ENCODE data around the gene SLC38A7. TPM values are rescaled to one million over a fixed set of nuclear protein-coding genes. Genes with fewer than 3 reads are reported as not detected.
"Not testable (repeated sequence)": the region's sequence is repeated elsewhere in the genome, so short reads cannot be mapped to it uniquely, and the experiment has no call there.

SLC38A7 gene
- polyA plus RNA-seq, 1 donor from 2014 or later, result 7.7 TPM

- Mint-ChIP-seq H3K4me3 (no peak overlapping the region), H3K27ac (no peak overlapping the region), H3K36me3 (peaks cover under 1% of the 10 kb centered on the region), H3K9me3 (no peaks in the 10 kb centered on the region), H3K27me3 (no peaks in the 10 kb centered on the region), H3K4me1 (peaks cover 0 to 4% (median 3%) of the 10 kb centered on the region in 3 donors)
Observed at GRCh38 chr16:58699151-58699550, 14.6 kb upstream of the SLC38A7 start.

GRCh38 chr16:58695368-58695767, 10.8 kb upstream of the SLC38A7 start:
- peaks cover 0 to 4% (median 3%) of the 10 kb centered on the region in 3 donors for H3K4me1 Mint-ChIP-seq
- H3K4me3 Mint-ChIP-seq, result no peak overlapping the region
- peaks cover 4% of the 10 kb centered on the region for H3K27me3 Mint-ChIP-seq
- peaks cover 0 to 4% (median 1%) of the 10 kb centered on the region in 3 donors for H3K9me3 Mint-ChIP-seq
- peaks cover 5% of the 10 kb centered on the region for H3K36me3 Mint-ChIP-seq
- H3K27ac Mint-ChIP-seq, result no peak overlapping the region

- Mint-ChIP-seq H3K4me3 (no peak overlapping the region), H3K36me3 (peaks cover 5% of the 10 kb centered on the region), H3K9me3 (peaks cover 0 to 4% (median 1%) of the 10 kb centered on the region in 3 donors), H3K27me3 (peaks cover 4% of the 10 kb centered on the region), H3K27ac (no peak overlapping the region), H3K4me1 (no peaks in the 10 kb centered on the region)
Observed at GRCh38 chr16:58692450-58692849, 7.9 kb upstream of the SLC38A7 start.

GRCh38 chr16:58686985-58687706, 2.6 kb upstream of the SLC38A7 start:
- H3K36me3 Mint-ChIP-seq, H3K4me3 Mint-ChIP-seq, H3K27me3 Mint-ChIP-seq, H3K27ac Mint-ChIP-seq, H3K9me3 Mint-ChIP-seq: not testable (repeated sequence)
- H3K4me1 Mint-ChIP-seq, result peaks cover 10 to 14% (median 11%) of the 10 kb centered on the region in 3 donors

- peak overlapping the region; percentile 89 to 96 (median 94) for H3K4me3 Mint-ChIP-seq
- no peaks in the 10 kb centered on the region for H3K9me3 Mint-ChIP-seq
- H3K36me3 Mint-ChIP-seq, result no peaks in the 10 kb centered on the region
- H3K4me1 Mint-ChIP-seq, result peaks cover 10 to 16% (median 11%) of the 10 kb centered on the region in 3 donors
- H3K27me3 Mint-ChIP-seq, result no peaks in the 10 kb centered on the region
- H3K27ac Mint-ChIP-seq, result no peak overlapping the region
Observed at GRCh38 chr16:58685084-58685449, 497 bp upstream of the SLC38A7 start.

GRCh38 chr16:58684001-58684353, 593 bp downstream of the SLC38A7 start:
- Mint-ChIP-seq H3K36me3 (peaks cover 3% of the 10 kb centered on the region), H3K27me3 (no peaks in the 10 kb centered on the region), H3K9me3 (no peaks in the 10 kb centered on the region), H3K27ac (peak overlapping the region in 2 of 3 donors; percentile 46 to 96), H3K4me3 (peak overlapping the region; percentile 89 to 96 (median 94)), H3K4me1 (peaks cover 10 to 16% (median 11%) of the 10 kb centered on the region in 3 donors)

- no peak overlapping the region for H3K27ac Mint-ChIP-seq
- H3K27me3 Mint-ChIP-seq, result no peaks in the 10 kb centered on the region
- peaks cover 8 to 14% (median 12%) of the 10 kb centered on the region in 3 donors for H3K4me1 Mint-ChIP-seq
- peak overlapping the region in 1 of 4 donors; percentile 67 for H3K4me3 Mint-ChIP-seq
- H3K9me3 Mint-ChIP-seq, result no peaks in the 10 kb centered on the region
- peaks cover 5% of the 10 kb centered on the region for H3K36me3 Mint-ChIP-seq
Observed at GRCh38 chr16:58679763-58680162, 4.8 kb downstream of the SLC38A7 start.

GRCh38 chr16:58678716-58679115, 5.9 kb downstream of the SLC38A7 start:
- H3K27me3 Mint-ChIP-seq, result no peaks in the 10 kb centered on the region
- H3K27ac Mint-ChIP-seq, result no peak overlapping the region
- H3K36me3 Mint-ChIP-seq, result peaks cover 7% of the 10 kb centered on the region
- H3K4me1 Mint-ChIP-seq, result peaks cover 1 to 8% (median 5%) of the 10 kb centered on the region in 3 donors
- no peak overlapping the region for H3K4me3 Mint-ChIP-seq
- no peaks in the 10 kb centered on the region for H3K9me3 Mint-ChIP-seq

GRCh38 chr16:58678269-58678668, 6.3 kb downstream of the SLC38A7 start:
- Mint-ChIP-seq H3K36me3 (peaks cover 7% of the 10 kb centered on the region), H3K9me3 (no peaks in the 10 kb centered on the region), H3K4me1 (peaks cover 0 to 4% (median 3%) of the 10 kb centered on the region in 3 donors), H3K27me3 (no peaks in the 10 kb centered on the region), H3K4me3 (no peak overlapping the region), H3K27ac (no peak overlapping the region)

- Mint-ChIP-seq H3K4me1 (no peaks in the 10 kb centered on the region), H3K27me3 (no peaks in the 10 kb centered on the region), H3K27ac (no peak overlapping the region), H3K4me3 (peak overlapping the region in 1 of 4 donors; percentile 12), H3K36me3 (peaks cover 19% of the 10 kb centered on the region), H3K9me3 (peaks cover 0 to 1% (median 0%) of the 10 kb centered on the region in 3 donors)
Observed at GRCh38 chr16:58670946-58671583, 13.5 kb downstream of the SLC38A7 start.

GRCh38 chr16:58670177-58670576, 14.4 kb downstream of the SLC38A7 start:
- Mint-ChIP-seq H3K36me3 (peaks cover 22% of the 10 kb centered on the region), H3K4me1 (no peaks in the 10 kb centered on the region), H3K4me3 (no peak overlapping the region), H3K27ac (no peak overlapping the region), H3K9me3 (peaks cover 0 to 1% (median 0%) of the 10 kb centered on the region in 3 donors), H3K27me3 (no peaks in the 10 kb centered on the region)

GRCh38 chr16:58665200-58665599, 19.4 kb downstream of the SLC38A7 start:
- peaks cover 0 to 1% (median 0%) of the 10 kb centered on the region in 3 donors for H3K9me3 Mint-ChIP-seq
- H3K36me3 Mint-ChIP-seq, result peaks cover 11% of the 10 kb centered on the region
- no peaks in the 10 kb centered on the region for H3K4me1 Mint-ChIP-seq
- H3K27me3 Mint-ChIP-seq, result no peaks in the 10 kb centered on the region
- no peak overlapping the region for H3K27ac Mint-ChIP-seq
- H3K4me3 Mint-ChIP-seq, result no peak overlapping the region

GRCh38 chr16:58661199-58661830, 23.3 kb downstream of the SLC38A7 start:
- no peaks in the 10 kb centered on the region for H3K27me3 Mint-ChIP-seq
- H3K36me3 Mint-ChIP-seq, result peaks cover 5% of the 10 kb centered on the region
- H3K9me3 Mint-ChIP-seq, result no peaks in the 10 kb centered on the region
- no peaks in the 10 kb centered on the region for H3K4me1 Mint-ChIP-seq
- H3K27ac Mint-ChIP-seq, result peak overlapping the region in 1 of 3 donors; percentile 71
- no peak overlapping the region for H3K4me3 Mint-ChIP-seq

- H3K27me3 Mint-ChIP-seq, H3K27ac Mint-ChIP-seq, H3K9me3 Mint-ChIP-seq, H3K4me3 Mint-ChIP-seq, H3K4me1 Mint-ChIP-seq, H3K36me3 Mint-ChIP-seq: not testable (repeated sequence)
Observed at GRCh38 chr16:58659911-58660310, 24.7 kb downstream of the SLC38A7 start.

- no peaks in the 10 kb centered on the region for H3K4me1 Mint-ChIP-seq
- peaks cover 1% of the 10 kb centered on the region for H3K36me3 Mint-ChIP-seq
- no peaks in the 10 kb centered on the region for H3K27me3 Mint-ChIP-seq
- no peak overlapping the region for H3K4me3 Mint-ChIP-seq
- H3K27ac Mint-ChIP-seq, result no peak overlapping the region
- no peaks in the 10 kb centered on the region for H3K9me3 Mint-ChIP-seq
Observed at GRCh38 chr16:58658796-58659211, 25.8 kb downstream of the SLC38A7 start.
